Ecto neural progenitor cell (in vitro differentiated cells): ENCODE measurements around the gene LPP.

ENCODE experiments used
- DNase-seq: peaks from one replicate; pipeline ENCODE4 v3.0.0-alpha.2; 2018; ENCODE audit warnings: low spot score

Gene LPP

DNA sequence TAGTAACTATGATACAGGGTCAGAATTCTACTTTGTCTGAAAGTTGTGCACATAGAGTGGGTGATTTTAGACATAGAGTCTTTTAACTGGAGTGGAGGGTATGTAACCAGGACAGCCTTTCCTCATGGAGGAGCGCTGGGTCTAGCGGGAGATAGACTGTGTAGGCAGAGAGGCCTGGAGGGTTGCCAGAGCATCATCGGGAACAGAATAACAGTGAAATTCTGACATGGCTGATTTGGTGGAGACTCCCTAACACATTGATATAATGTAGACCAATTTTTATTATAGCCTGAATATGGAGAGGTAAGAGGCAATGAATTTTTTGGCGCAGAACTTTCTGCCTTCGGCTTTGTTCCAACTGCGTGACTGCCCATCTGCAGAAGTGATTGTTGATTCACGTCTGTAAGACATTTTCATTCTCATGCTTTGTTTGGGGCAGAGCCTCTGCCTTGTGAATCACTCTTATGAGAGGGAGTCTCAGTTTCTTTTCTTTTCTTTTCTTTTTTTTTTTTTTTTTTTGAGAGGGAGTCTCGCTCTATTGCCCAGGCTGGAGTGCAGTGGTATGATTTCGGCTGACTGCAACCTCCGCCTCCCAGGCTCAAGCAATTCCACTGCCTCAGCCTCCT, 16.0 kb downstream of the LPP start:
- DNase-seq = peak; percentile 7

GRCh38 chr3:188170461-188171459, 16.8 kb downstream of the LPP start:
- no peak for DNase-seq

- no peak for DNase-seq
Observed at GRCh38 chr3:188171682-188172467, 17.9 kb downstream of the LPP start.

GRCh38 chr3:188174317-188175044, 20.5 kb downstream of the LPP start:
- DNase-seq = no peak

- DNase-seq = no peak
Observed at GRCh38 chr3:188176476-188176875, 22.5 kb downstream of the LPP start.

- no peak for DNase-seq
Observed at GRCh38 chr3:188176884-188177283, 22.9 kb downstream of the LPP start.

DNA sequence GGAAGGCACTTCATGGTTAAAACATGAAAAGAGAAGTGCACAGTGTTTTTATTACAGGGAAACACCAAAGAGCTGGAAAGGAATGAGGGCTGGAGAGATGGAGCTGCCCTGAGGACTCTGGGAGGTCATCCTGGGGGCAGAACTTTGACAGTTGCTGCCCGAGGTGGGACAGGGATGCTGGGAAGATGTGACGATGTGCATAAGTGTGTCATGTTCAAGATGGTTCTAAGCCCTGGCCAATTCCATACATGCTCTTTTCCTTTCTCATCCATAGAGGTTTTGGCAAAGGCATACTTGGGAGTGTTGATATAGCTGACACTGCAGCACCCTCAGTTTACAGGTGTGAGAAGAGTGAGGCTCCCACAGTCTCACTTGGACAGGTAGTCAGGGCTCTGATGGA, 23.8 kb downstream of the LPP start:
- no peak for DNase-seq

GRCh38 chr3:188178293-188178936, 24.5 kb downstream of the LPP start:
- DNase-seq = no peak

DNA sequence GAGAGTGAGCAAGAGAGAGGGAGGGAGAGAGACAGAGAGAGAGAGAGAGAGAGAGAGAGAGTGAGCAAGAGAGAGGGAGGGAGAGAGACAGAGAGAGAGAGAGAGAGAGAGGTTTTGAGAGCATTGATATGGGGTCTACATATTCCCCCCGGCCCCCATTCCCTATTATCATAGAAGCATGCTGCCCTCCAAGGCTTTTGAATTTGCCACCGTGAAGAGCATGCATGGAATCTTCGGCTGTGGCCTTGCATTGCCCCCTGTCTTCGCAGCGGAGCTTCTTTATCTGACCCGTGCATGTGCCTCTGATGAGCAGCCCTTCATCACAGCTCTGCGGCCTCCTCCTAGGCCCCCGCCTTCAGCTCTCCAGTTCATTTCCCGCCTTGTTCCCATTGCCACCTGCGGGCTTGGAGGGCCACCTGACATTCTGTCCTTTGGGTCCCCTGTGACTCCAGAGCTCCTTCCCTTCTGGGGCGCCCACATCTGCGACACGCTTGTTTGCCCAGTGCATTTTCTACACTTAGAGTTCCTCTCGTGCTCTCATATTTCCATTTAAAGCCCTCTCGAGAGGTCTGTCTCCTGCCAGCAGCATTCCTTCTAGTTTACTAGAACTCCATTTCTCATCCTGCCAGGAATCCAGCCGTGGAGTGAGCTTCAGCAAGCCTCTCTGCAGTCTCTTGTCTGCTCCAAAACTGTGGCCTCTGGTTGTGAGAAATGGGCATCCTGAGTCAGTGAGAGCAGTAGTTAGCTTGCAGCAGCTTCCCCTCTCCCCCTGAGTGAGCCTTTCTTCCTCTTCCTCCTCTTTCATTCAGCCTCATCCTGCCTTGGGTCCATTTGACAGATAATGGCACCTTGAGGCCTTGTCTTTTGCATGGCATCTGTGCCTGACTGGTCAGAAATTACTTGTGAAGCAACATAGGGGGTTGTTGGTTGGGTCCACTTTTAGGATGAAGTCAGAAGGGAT, 25.3 kb downstream of the LPP start:
- no peak for DNase-seq

DNA sequence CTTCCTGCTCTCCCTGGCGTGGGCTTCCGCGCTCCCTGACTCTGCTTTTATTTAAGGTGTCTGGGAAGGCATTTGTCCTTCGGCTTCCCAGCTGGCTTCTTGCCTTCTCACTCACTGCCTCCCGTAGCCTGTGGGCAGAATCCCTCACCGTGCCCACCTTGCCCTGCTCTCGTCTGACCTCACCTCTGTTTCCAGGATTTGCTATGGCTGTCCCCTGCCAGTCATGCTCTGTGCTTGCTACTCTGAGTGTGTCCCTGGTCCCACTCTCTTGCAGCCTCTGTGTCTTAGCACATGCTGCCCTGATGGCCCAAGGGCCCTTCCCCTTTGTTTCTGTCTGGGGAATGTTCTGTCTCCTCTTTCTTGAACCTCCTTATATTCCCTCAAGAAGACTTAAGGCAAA, 26.2 kb downstream of the LPP start:
- no peak for DNase-seq

DNA sequence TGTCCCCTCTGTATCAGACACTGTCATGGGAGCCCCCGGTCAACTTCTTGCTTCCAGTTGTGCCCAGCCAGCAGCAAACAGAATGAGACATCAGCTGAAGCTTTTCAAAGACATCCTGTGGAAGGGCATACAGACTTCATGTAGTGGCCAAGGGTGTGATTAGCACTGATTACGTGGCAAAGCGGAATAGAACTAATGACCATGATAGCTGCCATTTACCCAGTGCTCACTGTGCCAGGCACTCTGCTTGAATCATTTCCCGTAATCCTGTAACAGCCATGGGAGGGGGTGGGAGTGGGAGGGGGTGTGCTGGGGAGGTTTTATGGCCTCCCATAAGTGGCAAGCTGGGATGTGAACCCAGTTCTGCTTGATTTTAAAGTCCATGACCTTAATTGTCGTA, 29.5 kb downstream of the LPP start:
- no peak for DNase-seq

GRCh38 chr3:188184160-188184559, 30.2 kb downstream of the LPP start:
- no peak for DNase-seq

GRCh38 chr3:188184649-188185048, 30.7 kb downstream of the LPP start:
- no peak for DNase-seq

DNA sequence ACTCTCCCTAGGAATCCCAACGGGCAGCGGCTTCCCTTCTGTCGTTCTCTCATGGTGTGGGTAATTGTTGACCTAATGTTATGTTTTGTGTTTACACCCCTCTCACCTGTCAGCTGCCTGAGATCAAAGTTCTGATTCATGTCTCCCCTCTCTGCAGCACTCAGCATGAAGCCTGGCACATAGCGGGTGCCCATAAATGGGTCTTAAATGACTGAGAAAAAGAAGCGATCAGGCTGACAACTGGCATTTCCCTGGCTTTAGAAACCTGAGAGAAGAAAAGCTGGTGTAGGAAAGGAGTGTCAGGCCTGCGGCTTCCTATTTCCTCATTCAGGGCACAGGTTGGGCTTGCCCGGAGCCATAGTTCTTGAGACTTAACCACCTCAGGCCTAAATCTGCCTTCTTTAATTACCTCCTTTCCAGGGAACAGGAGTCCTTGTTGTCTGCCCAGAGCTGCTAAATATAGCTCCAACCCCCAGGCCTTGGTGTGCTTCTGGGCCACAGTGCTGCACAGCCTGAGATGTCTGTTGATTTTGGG, 31.8 kb downstream of the LPP start:
- DNase-seq = no peak

GRCh38 chr3:188187053-188187452, 33.1 kb downstream of the LPP start:
- DNase-seq = no peak

DNA sequence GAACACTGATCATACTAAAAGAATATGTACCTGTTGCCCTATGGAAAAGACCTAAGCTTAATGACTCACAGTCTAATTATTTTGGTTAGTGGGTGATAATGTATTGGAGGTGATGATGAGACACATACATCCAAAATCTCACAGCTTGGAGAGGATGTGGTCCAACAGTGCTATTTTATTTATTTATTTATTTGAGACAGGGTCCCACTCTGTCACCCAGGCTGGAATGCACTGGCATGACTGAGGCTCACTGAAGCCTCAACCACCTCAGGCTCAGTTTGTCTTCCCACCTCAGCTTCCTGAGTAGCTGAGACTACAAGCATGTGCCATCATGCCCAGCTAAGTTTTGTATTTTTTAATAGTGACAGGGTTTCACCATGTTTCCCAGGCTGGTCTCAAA, 35.0 kb downstream of the LPP start:
- DNase-seq = no peak

GRCh38 chr3:188191460-188191859, 37.5 kb downstream of the LPP start:
- DNase-seq = no peak

- no peak for DNase-seq
Observed at GRCh38 chr3:188192034-188192433, 38.1 kb downstream of the LPP start.

DNA sequence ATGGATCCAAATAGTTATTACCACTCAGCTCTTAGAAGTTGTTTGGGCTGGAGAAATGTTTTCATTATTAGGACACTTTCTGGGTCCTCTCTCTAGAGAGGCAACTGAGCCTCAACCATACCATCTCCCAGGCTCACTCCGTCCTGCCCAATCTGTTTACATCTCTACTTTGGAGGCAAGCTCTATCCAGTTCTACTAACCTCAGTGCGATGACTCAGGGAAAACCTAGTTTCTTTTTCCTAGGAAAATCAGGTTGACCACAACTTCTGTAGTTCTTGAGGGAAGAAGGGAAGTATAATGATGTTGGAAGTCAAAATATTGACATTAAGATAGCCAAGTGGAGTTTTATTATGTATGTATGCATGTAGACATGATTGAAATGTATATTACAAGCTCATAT, 40.4 kb downstream of the LPP start:
- no peak for DNase-seq
